ENCODE results near the gene AOPEP. TPM values are rescaled to one million over a fixed set of nuclear protein-coding genes. Genes with fewer than 3 reads are reported as not detected.

AOPEP gene
- total and polyA plus RNA-seq, 2 donors (not counting 1 experiment from before 2014, with no cell fraction given): 66.1 to 94.1 TPM

- no peaks in the 10 kb centered on the region for H3K9me3 ChIP-seq (ENCODE audit: control insufficient read depth, insufficient read depth, low read depth, low read length)
- no peaks in the 10 kb centered on the region for H3K27me3 ChIP-seq (ENCODE audit: control insufficient read depth, insufficient read depth, low read length)
- no peaks in the 10 kb centered on the region for H4K20me1 ChIP-seq (ENCODE audit: control insufficient read depth, extremely low read depth, insufficient read depth, low read length)
- no peak overlapping the region for H3K9ac ChIP-seq (ENCODE audit: insufficient read depth, low read length)
- H3K36me3 ChIP-seq (ENCODE audit: control insufficient read depth, insufficient read depth, low read length): no peaks in the 10 kb centered on the region
- H3K4me3 ChIP-seq (replicated peaks in 1 of 4; ENCODE audit: control extremely low read depth in 1 of 4, insufficient read depth in 1 of 4, low read depth in 3 of 4, low read length in 4 of 4): no peak overlapping the region
- DNase-seq (ENCODE audit: low read depth in 2 of 2): no peak
- no peak overlapping the region for H2AFZ ChIP-seq (ENCODE audit: low read length)
- peaks cover 16% of the 10 kb centered on the region for H3K4me1 ChIP-seq (ENCODE audit: control insufficient read depth, extremely low read depth, insufficient read depth, low read length)
- no peak overlapping the region for H3K27ac ChIP-seq (ENCODE audit: insufficient read depth, low read length)
- TF ChIP-seq EZH2 (IDR thresholded peaks at IDR 0.05; ENCODE audit: low read length, missing control alignments): no peak
- TF ChIP-seq, protein P1, sequence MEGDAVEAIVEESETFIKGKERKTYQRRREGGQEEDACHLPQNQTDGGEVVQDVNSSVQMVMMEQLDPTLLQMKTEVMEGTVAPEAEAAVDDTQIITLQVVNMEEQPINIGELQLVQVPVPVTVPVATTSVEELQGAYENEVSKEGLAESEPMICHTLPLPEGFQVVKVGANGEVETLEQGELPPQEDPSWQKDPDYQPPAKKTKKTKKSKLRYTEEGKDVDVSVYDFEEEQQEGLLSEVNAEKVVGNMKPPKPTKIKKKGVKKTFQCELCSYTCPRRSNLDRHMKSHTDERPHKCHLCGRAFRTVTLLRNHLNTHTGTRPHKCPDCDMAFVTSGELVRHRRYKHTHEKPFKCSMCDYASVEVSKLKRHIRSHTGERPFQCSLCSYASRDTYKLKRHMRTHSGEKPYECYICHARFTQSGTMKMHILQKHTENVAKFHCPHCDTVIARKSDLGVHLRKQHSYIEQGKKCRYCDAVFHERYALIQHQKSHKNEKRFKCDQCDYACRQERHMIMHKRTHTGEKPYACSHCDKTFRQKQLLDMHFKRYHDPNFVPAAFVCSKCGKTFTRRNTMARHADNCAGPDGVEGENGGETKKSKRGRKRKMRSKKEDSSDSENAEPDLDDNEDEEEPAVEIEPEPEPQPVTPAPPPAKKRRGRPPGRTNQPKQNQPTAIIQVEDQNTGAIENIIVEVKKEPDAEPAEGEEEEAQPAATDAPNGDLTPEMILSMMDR (conservative IDR thresholded peaks at IDR 0.05 in 1 of 2, IDR thresholded peaks at IDR 0.05 in 1 of 2; ENCODE audit: low read depth in 1 of 2, low read length in 2 of 2): no peak
- no peaks in the 10 kb centered on the region for H3K79me2 ChIP-seq (ENCODE audit: control insufficient read depth, insufficient read depth, low read length)
- H3K4me2 ChIP-seq (ENCODE audit: extremely low read depth, insufficient read depth, low read length): no peak overlapping the region
Measured at GRCh38 chr9:94906713-94907112, 180.2 kb downstream of the AOPEP start.

GRCh38 chr9:94907264-94907936, 180.9 kb downstream of the AOPEP start:
- no peak for DNase-seq (ENCODE audit: low read depth in 2 of 2)
- Histone ChIP-seq H4K20me1 (ENCODE audit: control insufficient read depth, extremely low read depth, insufficient read depth, low read length) (no peaks in the 10 kb centered on the region), H2AFZ (ENCODE audit: low read length) (no peak overlapping the region), H3K4me1 (ENCODE audit: control insufficient read depth, extremely low read depth, insufficient read depth, low read length) (peaks cover 10% of the 10 kb centered on the region), H3K79me2 (ENCODE audit: control insufficient read depth, insufficient read depth, low read length) (no peaks in the 10 kb centered on the region), H3K4me2 (ENCODE audit: extremely low read depth, insufficient read depth, low read length) (no peak overlapping the region), H3K9me3 (ENCODE audit: control insufficient read depth, insufficient read depth, low read depth, low read length) (no peaks in the 10 kb centered on the region), H3K27me3 (ENCODE audit: control insufficient read depth, insufficient read depth, low read length) (no peaks in the 10 kb centered on the region), H3K36me3 (ENCODE audit: control insufficient read depth, insufficient read depth, low read length) (no peaks in the 10 kb centered on the region), H3K27ac (ENCODE audit: insufficient read depth, low read length) (no peak overlapping the region), H3K9ac (ENCODE audit: insufficient read depth, low read length) (no peak overlapping the region), H3K4me3 (replicated peaks in 1 of 4; ENCODE audit: control extremely low read depth in 1 of 4, insufficient read depth in 1 of 4, low read depth in 3 of 4, low read length in 4 of 4) (no peak overlapping the region)
- TF ChIP-seq EZH2 (IDR thresholded peaks at IDR 0.05; ENCODE audit: low read length, missing control alignments): no peak
- TF ChIP-seq, protein P1 (conservative IDR thresholded peaks at IDR 0.05 in 1 of 2, IDR thresholded peaks at IDR 0.05 in 1 of 2; ENCODE audit: low read depth in 1 of 2, low read length in 2 of 2): no peak

DNA sequence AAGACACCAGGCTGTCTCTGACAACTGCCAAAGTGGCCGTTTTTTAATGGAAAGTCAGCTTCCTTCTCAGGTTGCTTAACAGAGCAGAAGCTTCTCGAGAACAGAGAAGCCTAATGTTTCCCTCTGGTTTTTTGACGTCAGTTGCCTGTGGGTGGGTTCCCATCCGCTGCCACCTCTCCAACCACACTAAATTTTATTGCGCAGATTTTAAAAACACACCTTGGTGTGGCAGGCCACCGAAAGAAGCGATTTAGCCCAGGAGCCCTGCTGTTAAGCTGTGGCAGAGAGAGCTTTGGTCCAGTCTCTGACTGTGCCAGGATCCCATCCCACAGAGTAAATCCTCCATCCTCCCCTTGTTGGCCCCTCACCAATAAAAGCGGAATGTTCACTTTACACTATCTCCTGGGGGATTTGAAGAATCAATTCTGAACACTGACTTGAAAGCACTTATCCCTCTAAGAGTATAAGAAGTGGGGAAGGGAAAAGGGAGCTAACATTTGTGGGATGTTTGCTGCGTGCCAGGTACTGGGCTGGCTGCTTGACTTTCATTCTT, 181.6 kb downstream of the AOPEP start:
- peaks cover 13% of the 10 kb centered on the region for H3K4me1 ChIP-seq (ENCODE audit: control insufficient read depth, extremely low read depth, insufficient read depth, low read length)
- H3K36me3 ChIP-seq (ENCODE audit: control insufficient read depth, insufficient read depth, low read length): no peaks in the 10 kb centered on the region
- H3K27me3 ChIP-seq (ENCODE audit: control insufficient read depth, insufficient read depth, low read length): no peaks in the 10 kb centered on the region
- H3K79me2 ChIP-seq (ENCODE audit: control insufficient read depth, insufficient read depth, low read length): no peaks in the 10 kb centered on the region
- no peak overlapping the region for H3K27ac ChIP-seq (ENCODE audit: insufficient read depth, low read length)
- no peak overlapping the region for H3K9ac ChIP-seq (ENCODE audit: insufficient read depth, low read length)
- H3K9me3 ChIP-seq (ENCODE audit: control insufficient read depth, insufficient read depth, low read depth, low read length): no peaks in the 10 kb centered on the region
- H3K4me3 ChIP-seq (replicated peaks in 1 of 4; ENCODE audit: control extremely low read depth in 1 of 4, insufficient read depth in 1 of 4, low read depth in 3 of 4, low read length in 4 of 4): no peak overlapping the region
- no peak overlapping the region for H2AFZ ChIP-seq (ENCODE audit: low read length)
- H3K4me2 ChIP-seq (ENCODE audit: extremely low read depth, insufficient read depth, low read length): no peak overlapping the region
- no peak for TF ChIP-seq EZH2 (IDR thresholded peaks at IDR 0.05; ENCODE audit: low read length, missing control alignments)
- TF ChIP-seq, protein P1 (conservative IDR thresholded peaks at IDR 0.05 in 1 of 2, IDR thresholded peaks at IDR 0.05 in 1 of 2; ENCODE audit: low read depth in 1 of 2, low read length in 2 of 2): no peak
- H4K20me1 ChIP-seq (ENCODE audit: control insufficient read depth, extremely low read depth, insufficient read depth, low read length): no peaks in the 10 kb centered on the region
- DNase-seq (ENCODE audit: low read depth in 2 of 2): no peak
